ENCODE measurements around the gene OXGR1.
"Not testable (repeated sequence)": the region's sequence is repeated elsewhere in the genome, so short reads cannot be mapped to it uniquely, and the experiment has no call there.

OXGR1 gene

GRCh38 chr13:97004886-97005285 lies 10.6 kb upstream of the OXGR1 start:
- no peak for DNase-seq

DNA sequence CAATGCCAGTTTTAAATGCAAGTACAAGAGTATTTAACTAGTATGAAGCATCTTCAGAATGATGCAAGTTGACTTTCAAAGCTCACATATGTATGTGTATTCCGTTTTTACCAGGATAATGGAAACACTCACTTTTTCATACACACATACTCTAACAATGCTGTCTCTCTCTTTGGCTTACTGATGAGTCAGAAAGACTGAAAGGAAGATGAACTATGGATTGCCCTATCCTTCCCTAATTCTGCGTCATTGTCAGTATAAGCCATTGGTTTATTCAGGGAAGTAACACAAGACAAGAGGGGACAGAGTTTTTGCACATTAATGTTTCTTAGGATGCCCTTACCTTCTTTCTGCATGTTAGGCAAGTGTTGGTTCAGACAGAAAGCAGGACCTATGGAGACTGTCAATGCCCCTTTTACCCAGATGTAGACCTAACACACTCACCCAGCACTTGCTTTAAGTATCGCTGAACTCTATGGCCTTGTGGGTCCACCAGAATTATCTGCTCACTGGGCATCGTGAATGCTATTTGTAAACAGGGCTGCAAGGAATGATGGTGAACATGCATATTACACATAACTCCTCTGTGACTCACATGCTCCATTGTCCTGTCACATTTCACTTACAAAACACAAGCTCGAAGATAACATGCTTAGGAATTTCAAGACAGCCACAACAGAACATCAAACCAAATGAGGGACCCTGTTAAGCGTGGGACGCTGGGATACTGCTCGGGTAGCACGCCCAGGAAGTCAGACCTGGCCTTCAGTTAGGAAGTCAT lies 10.0 kb upstream of the OXGR1 start:
- DNase-seq: no peak

DNA sequence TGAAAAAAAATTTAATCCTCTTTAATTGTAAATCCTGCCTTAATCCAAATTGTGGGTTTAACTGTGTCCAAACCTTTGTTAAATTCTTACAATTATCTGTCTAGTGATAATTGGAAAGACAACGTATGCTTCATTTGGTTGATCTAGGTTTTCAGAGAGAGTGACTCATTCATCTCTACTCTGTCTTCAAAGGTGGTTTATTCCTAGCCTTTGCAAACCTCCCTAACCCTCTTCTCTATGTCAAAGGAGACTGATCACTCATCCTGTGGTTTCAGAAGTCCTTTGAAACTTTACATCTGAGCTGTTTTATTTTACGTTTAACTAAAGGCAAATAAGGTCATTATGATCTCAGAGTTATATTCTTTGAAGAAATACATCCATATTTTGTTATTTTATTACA lies 8.8 kb upstream of the OXGR1 start:
- DNase-seq: no peak

- no peak for DNase-seq
Observed at GRCh38 chr13:97002581-97002980, 8.3 kb upstream of the OXGR1 start.

- DNase-seq: no peak
Observed at GRCh38 chr13:97001636-97002035, 7.4 kb upstream of the OXGR1 start.

DNA sequence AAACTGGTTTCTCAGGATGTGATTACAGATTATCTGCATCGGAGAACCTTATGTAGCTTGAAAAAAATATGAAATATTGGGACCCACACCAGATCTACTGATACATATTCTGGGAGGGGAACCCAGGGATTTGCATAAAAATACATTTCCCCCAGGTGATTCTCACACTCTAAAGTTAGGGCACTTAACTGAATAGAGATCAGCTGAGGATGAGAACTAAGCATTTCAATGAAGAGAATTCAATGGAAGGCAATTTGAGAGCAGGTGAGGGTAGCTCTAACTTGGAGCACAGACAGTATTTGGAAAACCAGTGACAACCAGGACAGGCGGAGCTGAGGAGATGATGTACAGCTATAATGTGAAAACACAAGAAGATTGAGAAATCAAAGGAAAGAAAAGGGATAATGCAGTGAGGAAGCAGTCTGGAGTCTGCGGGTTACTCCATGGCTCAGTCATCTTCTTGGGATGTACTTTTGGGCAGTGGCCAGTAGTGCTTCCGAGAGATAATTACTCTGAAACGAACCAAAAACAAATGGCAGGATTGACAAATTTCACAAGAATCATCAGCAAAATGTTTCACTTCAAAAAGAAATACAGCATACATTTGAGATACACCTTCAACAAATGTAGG lies 6.1 kb upstream of the OXGR1 start:
- DNase-seq: no peak

DNA sequence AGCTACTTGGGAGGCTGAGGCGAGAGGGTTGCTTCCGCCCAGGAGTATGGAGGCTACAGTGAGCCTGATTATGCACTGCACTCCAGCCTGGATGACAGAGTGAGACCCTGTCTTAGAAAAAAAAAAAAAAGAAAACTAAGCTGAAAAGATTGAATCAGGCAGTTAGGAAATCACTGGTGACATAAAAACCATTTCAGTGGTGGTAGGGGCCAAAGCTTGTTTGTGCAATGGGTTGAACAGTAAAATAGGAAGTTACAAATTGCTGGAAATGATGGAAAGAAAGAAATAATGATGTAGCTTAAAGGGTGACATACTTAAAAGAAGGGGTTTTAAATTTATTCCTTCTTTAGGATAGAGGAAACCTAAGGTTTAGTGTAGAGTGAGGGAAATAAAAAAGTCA lies 4.8 kb upstream of the OXGR1 start:
- DNase-seq: no peak

DNA sequence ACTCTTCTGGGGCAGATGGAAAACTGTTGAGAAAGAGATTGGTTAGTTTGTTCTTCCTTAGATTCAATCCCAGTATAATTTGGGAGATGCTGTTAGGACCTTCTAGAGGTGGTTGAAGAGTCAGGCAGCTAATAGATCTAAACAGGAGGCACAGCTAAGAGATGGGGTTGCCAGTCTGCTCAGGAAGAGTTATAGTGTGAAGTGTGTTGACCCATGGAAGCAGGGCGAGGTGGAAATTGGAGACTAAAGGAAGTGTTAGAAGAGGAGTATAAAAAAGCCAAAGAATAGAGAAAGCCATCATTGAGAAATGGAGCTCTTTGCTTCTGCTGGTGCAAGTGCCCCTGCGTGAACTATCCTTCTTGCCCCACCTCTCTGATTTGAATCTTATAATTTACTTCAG lies 3.8 kb upstream of the OXGR1 start:
- no peak for DNase-seq

GRCh38 chr13:96996886-96997285 lies 2.6 kb upstream of the OXGR1 start:
- DNase-seq: no peak

DNA sequence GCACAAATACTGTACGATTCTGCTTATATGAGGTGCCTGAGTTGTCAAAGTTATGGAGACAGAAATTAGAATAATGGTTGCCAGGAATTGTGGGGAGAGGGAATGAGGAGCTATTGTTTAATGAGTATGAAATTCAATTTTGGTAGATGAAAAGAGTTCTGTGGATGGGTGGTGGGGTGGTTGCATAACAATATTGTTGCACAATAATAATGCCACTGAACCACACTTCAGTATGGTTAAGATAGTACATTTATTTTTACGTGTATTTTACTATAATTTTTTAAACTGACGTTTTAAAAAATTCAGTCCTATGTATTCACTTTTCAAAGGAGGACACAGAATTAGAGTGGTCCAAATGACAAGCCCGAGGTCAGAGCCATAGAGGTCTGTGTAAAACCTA lies 1.8 kb upstream of the OXGR1 start:
- no peak for DNase-seq

- no peak for DNase-seq
Observed at GRCh38 chr13:96994858-96995243, 575 bp upstream of the OXGR1 start.

- DNase-seq: no peak
Observed at GRCh38 chr13:96993634-96994016, 651 bp downstream of the OXGR1 start.

DNA sequence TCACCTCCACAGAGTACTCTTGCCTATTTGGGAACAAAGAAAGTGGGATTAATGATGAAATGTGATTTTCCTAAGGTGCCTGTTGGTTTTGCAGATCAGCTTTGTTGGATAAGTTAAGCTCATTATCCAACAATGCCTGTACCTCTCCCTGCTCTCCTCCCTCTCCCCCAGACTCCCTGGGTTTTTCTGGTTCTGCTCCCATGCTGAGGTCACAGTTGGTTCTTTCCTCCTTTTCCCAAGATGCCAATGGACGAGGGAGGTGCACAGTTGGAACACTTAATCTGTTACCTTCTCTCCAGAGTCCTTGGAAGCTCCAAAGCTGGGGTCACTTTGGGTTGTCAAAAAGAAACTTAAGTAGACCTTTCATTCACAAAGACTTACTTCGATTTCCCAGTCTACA lies 1.6 kb downstream of the OXGR1 start:
- no peak for DNase-seq

DNA sequence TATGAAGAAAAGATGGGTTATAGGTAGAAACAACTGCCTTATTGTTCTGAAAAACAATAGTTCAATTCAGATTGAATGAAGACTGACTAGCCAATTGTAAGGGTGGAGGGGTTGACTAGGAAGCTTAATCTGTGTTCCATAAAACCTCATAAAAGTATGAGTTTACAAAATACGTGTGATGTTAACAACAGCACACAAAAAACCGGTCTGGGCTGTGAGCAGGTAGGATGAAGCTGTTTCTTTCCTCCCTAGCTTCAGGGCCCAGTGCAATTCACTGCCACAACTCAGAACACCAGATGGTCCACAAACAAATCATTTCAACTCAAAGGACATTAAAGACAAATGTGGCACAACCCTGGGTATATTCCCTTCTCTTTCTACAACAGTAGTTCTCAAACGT lies 3.2 kb downstream of the OXGR1 start:
- no peak for DNase-seq

DNA sequence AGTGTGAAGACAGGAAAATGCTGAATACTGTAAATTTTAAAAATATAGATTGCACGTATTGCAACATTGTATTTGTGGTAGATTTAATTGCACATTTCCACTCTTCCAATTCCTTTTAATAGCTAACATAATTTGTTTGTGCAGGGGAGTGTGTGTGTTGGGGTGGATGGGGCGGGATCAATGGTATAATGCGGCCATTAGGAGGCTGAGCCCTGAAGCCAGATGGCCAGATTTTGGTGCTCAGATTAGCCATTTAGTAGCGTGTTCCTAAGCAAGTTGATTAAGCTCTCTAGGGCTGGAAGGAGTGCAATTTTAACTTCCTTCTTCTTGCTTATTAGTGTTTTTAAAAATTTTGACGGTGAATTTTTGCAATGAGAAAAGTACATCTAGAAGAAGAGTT lies 5.8 kb downstream of the OXGR1 start:
- no peak for DNase-seq

DNA sequence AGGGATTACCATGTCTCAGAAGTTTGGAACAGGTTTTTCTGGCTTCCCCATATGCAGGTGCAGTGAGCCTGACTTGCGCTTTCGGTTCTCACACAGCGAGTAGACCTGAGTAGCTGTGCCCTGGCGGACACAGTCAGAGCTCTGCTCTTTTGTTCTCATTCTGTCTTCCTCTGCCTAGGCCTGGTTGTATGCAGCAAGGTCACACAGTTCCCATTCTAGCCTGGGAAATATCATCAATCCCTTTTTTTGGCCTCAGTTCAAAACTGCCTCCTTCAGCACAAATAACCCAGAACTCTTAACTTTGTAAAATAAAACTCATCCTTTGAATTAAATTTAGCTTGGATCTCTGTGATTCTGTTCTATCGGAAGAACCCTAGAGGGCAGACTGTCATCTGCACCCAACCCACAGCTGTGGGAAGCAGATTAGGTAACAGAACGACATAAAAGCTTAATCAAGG lies 10.2 kb downstream of the OXGR1 start:
- DNase-seq: no peak

- DNase-seq: no peak
Observed at GRCh38 chr13:96982672-96983071, 11.6 kb downstream of the OXGR1 start.

GRCh38 chr13:96979861-96980260 lies 14.4 kb downstream of the OXGR1 start:
- not testable (repeated sequence) for DNase-seq

DNA sequence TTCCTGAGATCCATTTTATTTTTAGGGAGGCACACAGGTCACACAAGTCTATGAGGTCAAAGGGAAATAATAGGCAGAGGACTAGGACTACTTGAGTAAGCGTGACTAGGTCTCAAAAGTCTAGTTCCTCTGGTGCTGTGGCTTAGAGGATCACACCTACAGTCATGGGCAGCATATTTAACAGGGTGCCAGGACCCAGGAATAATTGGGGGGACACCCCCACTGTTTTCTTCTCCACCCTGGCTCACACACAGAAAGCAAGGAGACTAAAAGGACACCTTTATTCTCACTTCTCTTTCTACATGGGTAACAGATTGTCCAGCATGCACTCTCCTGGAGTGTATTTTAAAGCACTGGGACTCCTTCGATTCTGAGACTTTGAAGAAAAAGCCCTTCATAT lies 26.2 kb downstream of the OXGR1 start:
- no peak for DNase-seq

DNA sequence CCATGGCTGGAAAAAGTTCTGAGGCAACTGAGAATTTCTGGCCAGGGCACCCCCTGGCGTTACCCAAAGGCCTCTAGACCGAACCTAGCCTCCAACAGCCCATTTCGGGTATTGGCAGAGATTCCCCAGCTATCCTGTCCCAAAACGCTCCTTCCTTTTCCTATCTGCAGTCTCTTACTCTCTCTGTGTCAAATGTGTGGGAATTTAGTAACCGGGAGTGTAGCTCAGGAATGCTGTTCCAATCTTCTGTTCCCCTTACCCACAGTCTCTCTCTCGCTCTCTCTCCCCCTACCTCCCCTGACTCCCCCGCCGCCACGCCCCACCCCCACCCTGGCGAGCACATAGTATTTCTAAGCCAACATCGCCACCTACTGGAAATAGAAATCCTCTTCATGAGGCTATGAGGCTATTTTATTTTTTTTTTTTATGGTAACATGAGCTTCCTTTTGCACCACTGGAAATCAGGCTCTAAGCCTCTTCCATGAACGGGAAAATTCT lies 27.0 kb downstream of the OXGR1 start:
- no peak for DNase-seq

DNA sequence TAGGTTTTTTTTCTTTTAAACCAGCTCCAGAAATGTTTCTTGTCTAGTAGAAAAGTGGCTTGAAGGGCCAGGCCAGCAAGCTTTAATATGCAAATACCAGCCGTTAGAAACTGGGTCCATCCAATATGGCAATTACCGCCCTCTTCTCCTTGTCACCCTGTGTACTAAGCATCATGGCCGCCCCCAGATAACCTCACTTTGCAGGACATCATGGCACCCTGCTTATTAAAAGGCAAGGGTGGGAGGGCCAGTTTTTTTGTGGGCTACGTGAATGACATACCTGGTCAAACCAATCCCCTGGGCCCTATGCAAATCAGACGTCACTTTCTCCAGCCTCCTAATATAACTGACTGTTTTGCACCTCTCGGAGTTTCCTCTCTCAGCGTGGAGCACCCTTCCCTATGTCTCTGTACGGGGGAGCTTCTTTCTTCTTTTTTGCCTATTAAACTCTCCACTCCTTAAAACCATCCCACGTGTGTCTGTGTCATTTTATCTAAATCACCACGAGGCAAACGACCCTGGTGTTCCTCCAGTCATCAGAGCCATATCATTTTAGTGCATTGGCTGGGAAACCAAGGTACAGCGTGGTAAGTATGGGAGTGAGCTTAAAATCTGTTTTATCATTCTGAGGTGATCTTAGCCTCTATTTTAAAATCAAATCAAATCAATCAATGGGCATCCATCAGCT lies 27.7 kb downstream of the OXGR1 start:
- DNase-seq: no peak

DNA sequence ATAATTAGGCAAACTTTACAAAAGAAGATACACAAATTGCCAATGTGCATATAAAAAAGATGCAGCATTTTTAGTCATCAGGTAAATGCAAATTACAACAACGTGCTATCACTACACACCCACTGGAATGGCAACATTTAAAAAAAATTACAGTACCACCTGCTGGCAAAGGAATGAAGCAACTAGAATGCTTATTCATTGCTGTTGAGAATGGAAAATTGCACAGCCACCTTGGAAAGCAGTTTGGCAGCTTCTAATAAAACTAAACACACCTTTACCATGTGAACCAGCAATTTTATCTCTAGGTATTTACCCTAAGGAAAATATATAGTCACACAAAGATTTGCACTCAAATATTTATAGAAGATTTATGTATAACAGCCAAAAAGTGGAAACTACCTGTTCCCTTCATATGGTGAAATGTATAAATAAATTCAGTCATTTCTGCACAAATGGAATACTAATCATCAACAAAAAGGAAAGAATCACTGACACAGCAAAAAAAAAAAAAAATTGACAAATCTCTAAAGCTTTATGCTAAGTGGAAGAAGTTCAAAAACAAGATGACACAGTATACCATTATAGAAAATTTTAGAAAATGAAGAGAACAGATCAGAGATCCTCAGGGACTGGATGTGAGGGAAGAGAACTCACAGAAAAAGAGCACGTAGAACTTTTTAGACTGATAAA lies 30.3 kb downstream of the OXGR1 start:
- DNase-seq: no peak

DNA sequence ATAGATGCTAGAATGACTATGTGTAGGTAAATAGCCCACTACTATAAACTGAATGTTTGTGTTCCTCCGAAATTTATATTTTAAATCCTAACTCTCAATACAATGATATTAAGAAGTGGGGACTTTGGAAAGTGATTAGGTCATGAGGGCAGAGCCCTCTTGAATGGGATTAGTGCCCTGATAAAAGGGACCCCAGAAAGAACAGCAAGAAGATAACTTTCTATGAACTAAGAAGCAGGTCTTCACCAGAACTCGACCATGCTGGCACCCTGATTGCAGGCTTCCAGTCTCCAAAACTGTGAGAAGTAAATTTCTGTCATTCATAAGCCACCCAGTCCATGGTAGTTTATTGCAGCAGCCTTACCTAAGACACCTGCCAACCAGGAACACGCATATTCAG lies 33.9 kb downstream of the OXGR1 start:
- no peak for DNase-seq
